H9 (cell line): ENCODE data around the gene CAPG. TPM values are rescaled to one million over a fixed set of nuclear protein-coding genes. Genes with fewer than 3 reads are reported as not detected.

Experiments
- DNase-seq: peaks from one replicate; pipeline ENCODE4 v3.0.0-alpha.2; 2017
- H2AFZ ChIP-seq: one replicate; pipeline ENCODE4 v1.6.1; 2013; ENCODE audit warnings: mild to moderate bottlenecking, low read length, control low read depth, moderate library complexity
- H2AK5ac ChIP-seq: 2 replicates; pipeline ENCODE4 v1.6.1; 2013; ENCODE audit warnings: low read length, control low read depth, mixed read lengths; ENCODE audit not compliant: insufficient read length
- H2BK120ac ChIP-seq: one replicate; pipeline ENCODE4 v1.6.1; 2013; ENCODE audit warnings: low read depth, mild to moderate bottlenecking, low read length, control low read depth, inconsistent platforms; ENCODE audit not compliant: poor library complexity, severe bottlenecking
- H2BK12ac ChIP-seq: 2 replicates; pipeline ENCODE4 v1.6.1; 2013; ENCODE audit warnings: low read length, control low read depth, mixed read lengths, low read depth; ENCODE audit not compliant: insufficient read length
- H2BK15ac ChIP-seq: 2 replicates; pipeline ENCODE4 v1.6.1; 2013; ENCODE audit warnings: low read depth, low read length, control low read depth
- H2BK20ac ChIP-seq: one replicate; pipeline ENCODE4 v1.6.1; 2013; ENCODE audit warnings: low read depth, mild to moderate bottlenecking, low read length, control low read depth, inconsistent platforms; ENCODE audit not compliant: poor library complexity, severe bottlenecking
- H2BK5ac ChIP-seq: 2 replicates; pipeline ENCODE4 v1.6.1; 2013; ENCODE audit warnings: low read length, control low read depth, mixed read lengths; ENCODE audit not compliant: insufficient read length
- H3K14ac ChIP-seq: 2 replicates; pipeline ENCODE4 v1.6.1; 2013; ENCODE audit warnings: low read length, control low read depth; ENCODE audit not compliant: insufficient read depth
- H3K18ac ChIP-seq: 2 replicates; pipeline ENCODE4 v1.6.1; 2013; ENCODE audit warnings: low read depth, mild to moderate bottlenecking, mixed read lengths, low read length, control low read depth; ENCODE audit not compliant: insufficient read length
- H3K23ac ChIP-seq: 2 replicates; pipeline ENCODE4 v1.6.1; 2013; ENCODE audit warnings: low read length, control low read depth, mixed read lengths, low read depth; ENCODE audit not compliant: insufficient read length
- H3K23me2 ChIP-seq: 2 replicates; pipeline ENCODE4 v1.6.1; 2013; ENCODE audit warnings: low read depth, mild to moderate bottlenecking, mixed read lengths, low read length, control low read depth; ENCODE audit not compliant: insufficient read length, poor library complexity, severe bottlenecking
- H3K27ac ChIP-seq: 2 replicates; pipeline ENCODE4 v1.5.1; 2013; ENCODE audit warnings: low read length, control low read depth, mixed read lengths, low read depth; ENCODE audit not compliant: insufficient read length
- H3K27me3 ChIP-seq: 2 replicates; pipeline ENCODE4 v1.6.1; 2013; ENCODE audit warnings: low read length, control low read depth, inconsistent platforms; ENCODE audit not compliant: insufficient read depth
- H3K4ac ChIP-seq: 2 replicates; pipeline ENCODE4 v1.6.1; 2013; ENCODE audit warnings: low read depth, mild to moderate bottlenecking, control low read depth, inconsistent platforms, low read length, moderate library complexity
- H3K4me1 ChIP-seq: 2 replicates; pipeline ENCODE4 v1.6.1; 2013; ENCODE audit warnings: low read length, control low read depth, inconsistent platforms; ENCODE audit not compliant: insufficient read depth
- H3K4me2 ChIP-seq: 2 replicates; pipeline ENCODE4 v1.6.1; 2013; ENCODE audit warnings: low read length, control low read depth, mixed read lengths; ENCODE audit not compliant: insufficient read length, insufficient read depth
- H3K56ac ChIP-seq: 2 replicates; pipeline ENCODE4 v1.6.1; 2013; ENCODE audit warnings: low read depth, mild to moderate bottlenecking, mixed read lengths, low read length, control low read depth; ENCODE audit not compliant: insufficient read length
- H3K79me1 ChIP-seq: 2 replicates; pipeline ENCODE4 v1.6.1; 2013; ENCODE audit warnings: low read depth, mild to moderate bottlenecking, moderate library complexity, low read length, control low read depth, inconsistent platforms; ENCODE audit not compliant: insufficient read depth, poor library complexity, severe bottlenecking
- H3K79me2 ChIP-seq: 2 replicates; pipeline ENCODE4 v1.6.1; 2013; ENCODE audit warnings: low read length, control low read depth, inconsistent platforms; ENCODE audit not compliant: insufficient read depth
- H3K9ac ChIP-seq: 2 replicates; pipeline ENCODE4 v1.6.1; 2013; ENCODE audit warnings: low read length, control low read depth, mixed read lengths; ENCODE audit not compliant: insufficient read length; ENCODE audit errors: extremely low read depth
- H3K9me3 ChIP-seq: one replicate; pipeline ENCODE4 v1.6.1; 2013; ENCODE audit warnings: low read depth, low read length, inconsistent platforms; ENCODE audit not compliant: control insufficient read depth
- H3T11ph ChIP-seq: one replicate; pipeline ENCODE4 v1.6.1; 2013; ENCODE audit warnings: mild to moderate bottlenecking, low read length, control low read depth, inconsistent platforms
- H4K20me1 ChIP-seq: one replicate; pipeline ENCODE4 v1.6.1; 2013; ENCODE audit not compliant: control insufficient read depth, insufficient read length, insufficient read depth
- H4K5ac ChIP-seq: 2 replicates; pipeline ENCODE4 v1.6.1; 2013; ENCODE audit warnings: low read depth, mild to moderate bottlenecking, mixed read lengths, low read length, control low read depth; ENCODE audit not compliant: insufficient read length
- H4K8ac ChIP-seq: replicated peaks from 2 replicates; pipeline ENCODE4 v1.6.1; 2013; ENCODE audit warnings: low read length, control low read depth, mixed read lengths, low read depth; ENCODE audit not compliant: insufficient read length
- H4K91ac ChIP-seq: 2 replicates; pipeline ENCODE4 v1.6.1; 2013; ENCODE audit warnings: low read depth, mild to moderate bottlenecking, moderate library complexity, mixed read lengths, low read length, control low read depth; ENCODE audit not compliant: insufficient read length
- H3K27ac Mint-ChIP-seq, 3 experiments: 2 replicates in 2 of 3; 3 replicates in 1 of 3; pipeline ENCODE4 v1.8.0; 2020 to 2021; ENCODE audit warnings: mixed read lengths in 3 of 3, mild to moderate bottlenecking in 1 of 3, moderate library complexity in 1 of 3
- H3K27me3 Mint-ChIP-seq: 2 replicates; pipeline ENCODE4 v1.8.0; 2021; ENCODE audit warnings: low read depth, mild to moderate bottlenecking, moderate library complexity, mixed read lengths
- H3K36me3 Mint-ChIP-seq, 3 experiments: 2 replicates in 2 of 3; 3 replicates in 1 of 3; pipeline ENCODE4 v1.8.0; 2020 to 2021; ENCODE audit warnings: low read depth in 3 of 3, mixed read lengths in 3 of 3; ENCODE audit not compliant: insufficient read depth in 1 of 3
- H3K4me1 Mint-ChIP-seq, 2 experiments: 2 replicates each; pipeline ENCODE4 v1.8.0; 2020; ENCODE audit warnings: mixed read lengths in 2 of 2
- H3K4me3 Mint-ChIP-seq, 2 experiments: 2 replicates in 1 of 2; 3 replicates in 1 of 2; pipeline ENCODE4 v1.8.0; 2020 to 2021; ENCODE audit warnings: mild to moderate bottlenecking in 2 of 2, mixed read lengths in 2 of 2, moderate library complexity in 1 of 2
- H3K9me3 Mint-ChIP-seq, 2 experiments: 2 replicates in 1 of 2; 3 replicates in 1 of 2; pipeline ENCODE4 v1.8.0; 2020; ENCODE audit warnings: mild to moderate bottlenecking in 2 of 2, mixed read lengths in 2 of 2, moderate library complexity in 1 of 2
- WGBS: extraction: QIAGEN DNeasy Blood & Tissue Kit; methylation state at CpG from one replicate; pipeline ENCODE4 v1.1.7; 2013; ENCODE audit warnings: missing lambda C conversion rate, low lambda C conversion rate, mixed read lengths; ENCODE audit not compliant: insufficient read length; ENCODE audit errors: extremely low coverage; 5-methylcytosine and 5-hydroxymethylcytosine counted together
- total RNA-seq: library from RNA; stranded (reverse); gene quantifications from 2 replicates; pipeline ENCODE4 v1.2.1, GENCODE V29; 2021
- TF ChIP-seq, protein P1 (sequence below): fragments of 200-600 bp; sonication (generic); conservative IDR thresholded peaks from 3 replicates; pipeline ENCODE4 v1.8.0; 2021; ENCODE audit warnings: antibody characterized with exemption, mild to moderate bottlenecking

Gene CAPG
- total RNA-seq, 1 experiment from 2014 or later, result 72.8 TPM

DNA sequence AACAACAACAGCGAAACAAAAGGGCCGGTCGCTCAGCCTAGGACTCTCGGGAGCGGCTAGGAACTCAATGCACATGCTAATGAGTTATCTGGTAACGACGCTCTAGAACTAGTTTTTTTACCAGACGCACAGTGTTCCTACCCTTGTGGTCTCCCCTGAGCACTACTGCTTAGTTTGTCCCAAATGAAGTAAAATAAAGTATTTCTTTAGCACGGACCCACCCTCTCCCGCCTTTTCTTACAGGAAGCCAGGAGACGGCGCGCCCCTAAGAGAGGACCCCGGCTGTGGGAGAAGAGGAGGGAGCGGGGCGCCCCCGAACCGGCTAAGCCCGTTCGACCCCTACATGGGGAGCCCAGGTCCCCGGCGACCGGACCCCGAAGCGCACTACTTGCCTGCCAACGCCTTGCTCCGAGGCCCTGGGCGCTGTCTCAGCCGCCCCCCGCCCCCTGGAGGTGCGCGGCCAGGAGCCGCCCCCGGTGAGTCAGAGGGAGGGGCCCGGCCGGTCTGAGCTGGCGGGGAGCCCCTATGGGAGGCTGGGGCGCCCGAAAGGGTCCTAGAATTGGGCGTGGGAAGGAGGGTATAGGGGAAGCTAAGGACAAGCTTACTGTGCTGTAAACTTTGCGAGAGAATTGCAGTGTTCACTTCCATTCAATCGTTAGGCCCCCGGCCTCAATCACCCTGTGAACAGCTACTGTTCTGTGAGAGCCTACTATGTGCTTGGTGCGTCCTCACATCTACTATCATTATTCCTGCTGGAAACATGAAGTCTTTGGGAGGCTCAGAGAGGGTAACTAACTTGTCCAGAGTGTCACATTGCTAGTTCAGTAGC lies 3.6 kb upstream of the CAPG start:
- H3K4me2 ChIP-seq, result peak overlapping the region; percentile 90
- H3K79me2 ChIP-seq, result no peaks in the 10 kb centered on the region
- Mint-ChIP-seq H3K36me3 (no peaks in the 10 kb centered on the region), H3K27me3 (no peaks in the 10 kb centered on the region; the same call in none of the 2 replicates), H3K9me3 (no peaks in the 10 kb centered on the region), H3K4me1 (peaks cover 31 to 33% of the 10 kb centered on the region in 2 experiments), H3K4me3 (peak overlapping the region; percentile 81 to 87), H3K27ac (peak overlapping the region in 2 of 3 experiments; percentile 35 to 77; a peak in 2 of 7 replicates)
- H4K5ac ChIP-seq, result no peak overlapping the region
- no peaks in the 10 kb centered on the region for H3K79me1 ChIP-seq
- no peak overlapping the region for H2BK12ac ChIP-seq
- H3K23ac ChIP-seq, result no peak overlapping the region
- H2AK5ac ChIP-seq, result no peak overlapping the region
- H3K27me3 ChIP-seq, result no peaks in the 10 kb centered on the region
- TF ChIP-seq, protein P1, sequence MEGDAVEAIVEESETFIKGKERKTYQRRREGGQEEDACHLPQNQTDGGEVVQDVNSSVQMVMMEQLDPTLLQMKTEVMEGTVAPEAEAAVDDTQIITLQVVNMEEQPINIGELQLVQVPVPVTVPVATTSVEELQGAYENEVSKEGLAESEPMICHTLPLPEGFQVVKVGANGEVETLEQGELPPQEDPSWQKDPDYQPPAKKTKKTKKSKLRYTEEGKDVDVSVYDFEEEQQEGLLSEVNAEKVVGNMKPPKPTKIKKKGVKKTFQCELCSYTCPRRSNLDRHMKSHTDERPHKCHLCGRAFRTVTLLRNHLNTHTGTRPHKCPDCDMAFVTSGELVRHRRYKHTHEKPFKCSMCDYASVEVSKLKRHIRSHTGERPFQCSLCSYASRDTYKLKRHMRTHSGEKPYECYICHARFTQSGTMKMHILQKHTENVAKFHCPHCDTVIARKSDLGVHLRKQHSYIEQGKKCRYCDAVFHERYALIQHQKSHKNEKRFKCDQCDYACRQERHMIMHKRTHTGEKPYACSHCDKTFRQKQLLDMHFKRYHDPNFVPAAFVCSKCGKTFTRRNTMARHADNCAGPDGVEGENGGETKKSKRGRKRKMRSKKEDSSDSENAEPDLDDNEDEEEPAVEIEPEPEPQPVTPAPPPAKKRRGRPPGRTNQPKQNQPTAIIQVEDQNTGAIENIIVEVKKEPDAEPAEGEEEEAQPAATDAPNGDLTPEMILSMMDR, result peak; percentile 30; the same call in 2 of the 3 replicates
- H2BK15ac ChIP-seq, result no peak overlapping the region
- peaks cover 10% of the 10 kb centered on the region for H3K23me2 ChIP-seq
- H2BK5ac ChIP-seq, result no peak overlapping the region
- no peak overlapping the region for H4K8ac ChIP-seq
- no peak overlapping the region for H3K56ac ChIP-seq
- no peaks in the 10 kb centered on the region for H4K20me1 ChIP-seq
- H3K9me3 ChIP-seq, result no peaks in the 10 kb centered on the region
- H3K4me1 ChIP-seq, result peaks cover 22% of the 10 kb centered on the region
- WGBS, result no CpG with 5 or more reads among the region's 44 CpGs
- no peak overlapping the region for H2BK120ac ChIP-seq
- H3K4ac ChIP-seq, result no peak overlapping the region
- H2BK20ac ChIP-seq, result no peak overlapping the region
- H3T11ph ChIP-seq, result no peak overlapping the region
- peak overlapping the region; percentile 73 for H3K18ac ChIP-seq
- no peak for DNase-seq
- peak overlapping the region; percentile 75 for H3K14ac ChIP-seq
- H3K27ac ChIP-seq, result no peak overlapping the region
- H3K9ac ChIP-seq, result peak overlapping the region; percentile 76
- H2AFZ ChIP-seq, result peak overlapping the region; percentile 68
- H4K91ac ChIP-seq, result no peak overlapping the region
